ENCODE results near the gene CTDP1.

CTDP1 gene

GRCh38 chr18:79682894-79683625, 3.5 kb downstream of the CTDP1 start:
- H3K36me3 ChIP-seq (ENCODE audit: insufficient read depth, low read length): peaks cover 5% of the 10 kb centered on the region; the same call in 1 of the 2 replicates
- peak overlapping the region; percentile 84 for H3K27ac ChIP-seq (ENCODE audit: low read depth, low read length, poor library complexity, severe bottlenecking)
- TF ChIP-seq CTCF (IDR thresholded peaks at IDR 0.05; ENCODE audit: low read length): no peak
- TF ChIP-seq EZH2 (IDR thresholded peaks at IDR 0.05; ENCODE audit: borderline replicate concordance, low read length): no peak
- H3K9me2 ChIP-seq (ENCODE audit: low read depth, low read length): no peaks in the 10 kb centered on the region
- no peaks in the 10 kb centered on the region for H4K20me1 ChIP-seq (ENCODE audit: insufficient read depth, low read length)
- H3K79me2 ChIP-seq (ENCODE audit: insufficient read depth, low read length): peaks cover 45% of the 10 kb centered on the region
- H2AFZ ChIP-seq (ENCODE audit: low read length): no peak overlapping the region
- H3K9ac ChIP-seq (ENCODE audit: low read length): peak overlapping the region; percentile 59
- no peaks in the 10 kb centered on the region for H3K27me3 ChIP-seq (ENCODE audit: insufficient read depth, low read length)
- H3K9me3 ChIP-seq (ENCODE audit: low read length): no peaks in the 10 kb centered on the region
- peak overlapping the region; percentile 98 for H3K4me2 ChIP-seq (ENCODE audit: low read length)
- peaks cover 60% of the 10 kb centered on the region for H3K4me1 ChIP-seq (ENCODE audit: insufficient read depth, low read length, severe bottlenecking)
- no peaks in the 10 kb centered on the region for H3F3A ChIP-seq (ENCODE audit: insufficient read depth, low read length)
- peak overlapping the region; percentile 39 for H3K4me3 ChIP-seq (ENCODE audit: low read depth, low read length, poor library complexity, severe bottlenecking)

GRCh38 chr18:79683626-79684282, 4.2 kb downstream of the CTDP1 start:
- Histone ChIP-seq H3K9ac (ENCODE audit: low read length) (peak overlapping the region; percentile 59), H3K79me2 (ENCODE audit: insufficient read depth, low read length) (peaks cover 45% of the 10 kb centered on the region), H3F3A (ENCODE audit: insufficient read depth, low read length) (no peaks in the 10 kb centered on the region), H3K36me3 (ENCODE audit: insufficient read depth, low read length) (peaks cover 5% of the 10 kb centered on the region; the same call in 1 of the 2 replicates), H3K9me2 (ENCODE audit: low read depth, low read length) (no peaks in the 10 kb centered on the region), H3K4me1 (ENCODE audit: insufficient read depth, low read length, severe bottlenecking) (peaks cover 53% of the 10 kb centered on the region), H3K4me3 (ENCODE audit: low read depth, low read length, poor library complexity, severe bottlenecking) (peak overlapping the region; percentile 39), H4K20me1 (ENCODE audit: insufficient read depth, low read length) (no peaks in the 10 kb centered on the region), H3K9me3 (ENCODE audit: low read length) (no peaks in the 10 kb centered on the region), H3K27me3 (ENCODE audit: insufficient read depth, low read length) (no peaks in the 10 kb centered on the region), H2AFZ (ENCODE audit: low read length) (no peak overlapping the region), H3K27ac (ENCODE audit: low read depth, low read length, poor library complexity, severe bottlenecking) (peak overlapping the region; percentile 84), H3K4me2 (ENCODE audit: low read length) (peak overlapping the region; percentile 98)
- TF ChIP-seq EZH2 (IDR thresholded peaks at IDR 0.05; ENCODE audit: borderline replicate concordance, low read length): no peak
- no peak for TF ChIP-seq CTCF (IDR thresholded peaks at IDR 0.05; ENCODE audit: low read length)

GRCh38 chr18:79684283-79684631, 4.7 kb downstream of the CTDP1 start:
- Histone ChIP-seq H3K27ac (ENCODE audit: low read depth, low read length, poor library complexity, severe bottlenecking) (peak overlapping the region; percentile 84), H3K9ac (ENCODE audit: low read length) (peak overlapping the region; percentile 59; the same call in 1 of the 2 replicates), H3K4me2 (ENCODE audit: low read length) (peak overlapping the region; percentile 98), H4K20me1 (ENCODE audit: insufficient read depth, low read length) (no peaks in the 10 kb centered on the region), H3K79me2 (ENCODE audit: insufficient read depth, low read length) (peaks cover 45% of the 10 kb centered on the region), H3K27me3 (ENCODE audit: insufficient read depth, low read length) (no peaks in the 10 kb centered on the region), H3K9me3 (ENCODE audit: low read length) (no peaks in the 10 kb centered on the region), H3K4me1 (ENCODE audit: insufficient read depth, low read length, severe bottlenecking) (peaks cover 52% of the 10 kb centered on the region), H3F3A (ENCODE audit: insufficient read depth, low read length) (no peaks in the 10 kb centered on the region), H2AFZ (ENCODE audit: low read length) (no peak overlapping the region), H3K9me2 (ENCODE audit: low read depth, low read length) (no peaks in the 10 kb centered on the region), H3K4me3 (ENCODE audit: low read depth, low read length, poor library complexity, severe bottlenecking) (peak overlapping the region; percentile 39), H3K36me3 (ENCODE audit: insufficient read depth, low read length) (peaks cover 5% of the 10 kb centered on the region; the same call in 1 of the 2 replicates)
- TF ChIP-seq CTCF (IDR thresholded peaks at IDR 0.05; ENCODE audit: low read length) (no peak), EZH2 (IDR thresholded peaks at IDR 0.05; ENCODE audit: borderline replicate concordance, low read length) (no peak)

All from OCI-LY1 (cell line).